CD14-positive monocyte (primary cell): ENCODE measurements around the gene MEGF6. TPM values are rescaled to one million over a fixed set of nuclear protein-coding genes. Genes with fewer than 3 reads are reported as not detected.

Source experiments
- DNase-seq, 3 donors: peaks; one replicate each; pipeline ENCODE4 v3.0.0-alpha.2; 2011 to 2022
- H2AFZ ChIP-seq: 2 replicates; pipeline ENCODE4 v1.6.0; 2012; ENCODE audit warnings: mild to moderate bottlenecking, low read depth, low read length, inconsistent platforms; ENCODE audit not compliant: insufficient read depth, poor library complexity, severe bottlenecking
- H3K27ac ChIP-seq, 2 donors: 1 replicate in 1 of 2; 2 replicates in 1 of 2; pipeline ENCODE4 v1.5.1; 2012 to 2013; ENCODE audit warnings: low read length in 2 of 2, control low read depth in 1 of 2, inconsistent platforms in 1 of 2, low read depth in 1 of 2, mild to moderate bottlenecking in 1 of 2
- H3K27me3 ChIP-seq, 2 donors: one replicate each; pipeline versions ENCODE4 v1.6.0 to v1.6.1; 2011 to 2013; ENCODE audit warnings: low read length in 2 of 2; ENCODE audit not compliant: control insufficient read depth in 2 of 2, insufficient read depth in 2 of 2
- H3K36me3 ChIP-seq, 2 donors: replicated peaks in 1 of 2; 1 replicate in 1 of 2; 2 replicates in 1 of 2; pipeline versions ENCODE4 v1.5.1 to v1.6.1; 2012 to 2013; ENCODE audit warnings: low read length in 2 of 2, control low read depth in 1 of 2, inconsistent platforms in 1 of 2, mild to moderate bottlenecking in 1 of 2; ENCODE audit not compliant: insufficient read depth in 2 of 2, control insufficient read depth in 1 of 2
- H3K4me1 ChIP-seq, 2 donors: 1 replicate in 1 of 2; 2 replicates in 1 of 2; pipeline versions ENCODE4 v1.5.1 to v1.6.1; 2012 to 2013; ENCODE audit warnings: low read length in 2 of 2, control low read depth in 1 of 2, inconsistent platforms in 1 of 2, mild to moderate bottlenecking in 1 of 2, moderate library complexity in 1 of 2; ENCODE audit not compliant: insufficient read depth in 2 of 2, control insufficient read depth in 1 of 2
- H3K4me2 ChIP-seq: replicated peaks from 2 replicates; pipeline ENCODE3; 2012; ENCODE audit warnings: low read length, moderate library complexity, mild to moderate bottlenecking; ENCODE audit not compliant: poor library complexity, severe bottlenecking; ENCODE audit errors: extremely low read depth
- H3K4me3 ChIP-seq, 3 experiments: fragments of 200-600 bp in 1 of 3; sonication (generic) in 1 of 3; replicated peaks in 1 of 3; 1 replicate in 2 of 3; 2 replicates in 1 of 3; pipeline ENCODE4 v1.5.1; 2011 to 2013; ENCODE audit warnings: low read length in 3 of 3, mild to moderate bottlenecking in 3 of 3, control low read depth in 2 of 3, low read depth in 2 of 3, inconsistent platforms in 1 of 3, moderate library complexity in 1 of 3
- H3K79me2 ChIP-seq: 2 replicates; pipeline ENCODE4 v1.6.0; 2012; ENCODE audit warnings: mild to moderate bottlenecking, control low read depth, inconsistent platforms, low read length, moderate library complexity; ENCODE audit not compliant: insufficient read depth
- H3K9ac ChIP-seq: 2 replicates; pipeline ENCODE4 v1.6.0; 2017; ENCODE audit warnings: low read length, mild to moderate bottlenecking; ENCODE audit not compliant: insufficient read depth, poor library complexity, severe bottlenecking
- H3K9me3 ChIP-seq, 2 donors: replicated peaks in 1 of 2; 1 replicate in 1 of 2; 2 replicates in 1 of 2; pipeline versions ENCODE4 v1.5.1 to v1.6.1; 2012 to 2013; ENCODE audit warnings: low read length in 2 of 2, control low read depth in 1 of 2; ENCODE audit not compliant: control insufficient read depth in 1 of 2, insufficient read depth in 1 of 2
- H4K20me1 ChIP-seq: 2 replicates; pipeline ENCODE4 v1.6.0; 2012; ENCODE audit warnings: mild to moderate bottlenecking, low read length, control low read depth, moderate library complexity; ENCODE audit not compliant: insufficient read depth
- H3K27ac Mint-ChIP-seq, 7 donors: one replicate each; pipeline ENCODE4 v1.8.0; 2020; ENCODE audit warnings: mild to moderate bottlenecking in 7 of 7, mixed read lengths in 7 of 7, moderate library complexity in 6 of 7, inconsistent platforms in 2 of 7
- H3K27me3 Mint-ChIP-seq, 3 donors: one replicate each; pipeline ENCODE4 v1.8.0; 2021 to 2022; ENCODE audit warnings: low read depth in 3 of 3, mild to moderate bottlenecking in 3 of 3, mixed read lengths in 3 of 3, moderate library complexity in 3 of 3, inconsistent platforms in 1 of 3
- H3K36me3 Mint-ChIP-seq, 2 donors: one replicate each; pipeline ENCODE4 v1.8.0; 2020; ENCODE audit warnings: mixed read lengths in 2 of 2, inconsistent platforms in 1 of 2, mild to moderate bottlenecking in 1 of 2
- H3K4me1 Mint-ChIP-seq: one replicate; pipeline ENCODE4 v1.8.0; 2020; ENCODE audit warnings: mild to moderate bottlenecking, mixed read lengths
- H3K4me3 Mint-ChIP-seq, 2 donors: one replicate each; pipeline ENCODE4 v1.8.0; 2020; ENCODE audit warnings: mild to moderate bottlenecking in 2 of 2, mixed read lengths in 2 of 2, moderate library complexity in 1 of 2
- H3K9me3 Mint-ChIP-seq, 7 donors: one replicate each; pipeline ENCODE4 v1.8.0; 2020 to 2022; ENCODE audit warnings: mixed read lengths in 7 of 7, mild to moderate bottlenecking in 6 of 7, moderate library complexity in 6 of 7, inconsistent platforms in 2 of 7
- CTCF ChIP-seq: fragments of 200-600 bp; IDR thresholded peaks from one replicate; pipeline ENCODE4 v1.8.0; 2022; ENCODE audit warnings: antibody characterized with exemption, mild to moderate bottlenecking
- WGBS: methylation state at CpG from one replicate; pipeline ENCODE4 v1.1.5; 2013; ENCODE audit warnings: missing lambda C conversion rate; ENCODE audit not compliant: insufficient coverage; 5-methylcytosine and 5-hydroxymethylcytosine counted together
- intact Hi-C, 2 donors: fragments of 100-400 bp; cut with micrococcal nuclease; formaldehyde crosslinking; loops; one replicate each; pipeline versions ENCODE4 v1.15.0 to v1.15.1; 2023
- polyA plus RNA-seq, 3 donors: library from polyadenylated mRNA; depleted of rRNA in 1 of 3; unstranded in 2 of 3; stranded (reverse) in 1 of 3; fragments of 300-500 nt in 2 of 3; fragments of >200 nt in 1 of 3; fragmentation: Illumina TruSeq in 2 of 3; gene quantifications; 1 replicate in 2 of 3; 2 replicates in 1 of 3; pipeline ENCODE4 v1.2.3, GENCODE V29; 2012 to 2021

Gene MEGF6
- polyA plus RNA-seq, 3 donors = 0.39 to 3.8 (median 1.2) TPM

- H3K27ac ChIP-seq = no peak overlapping the region
- 83% methylated on average over 17 of the region's 23 CpGs for WGBS
- no peak overlapping the region for H2AFZ ChIP-seq
- H3K4me2 ChIP-seq = no peak overlapping the region
- H3K27me3 ChIP-seq = peaks cover 5 to 22% of the 10 kb centered on the region in 2 donors
- peaks cover 7 to 13% of the 10 kb centered on the region in 2 donors for H3K4me1 ChIP-seq
- Mint-ChIP-seq H3K9me3 (peaks cover 0 to 6% (median 2%) of the 10 kb centered on the region in 7 donors), H3K36me3 (no peaks in the 10 kb centered on the region), H3K4me1 (peaks cover 6% of the 10 kb centered on the region), H3K27ac (no peak overlapping the region), H3K27me3 (peaks cover 12 to 48% (median 27%) of the 10 kb centered on the region in 3 donors), H3K4me3 (no peak overlapping the region)
- no peak for TF ChIP-seq CTCF
- H3K9ac ChIP-seq = no peak overlapping the region
- no peaks in the 10 kb centered on the region for H3K36me3 ChIP-seq
- H3K4me3 ChIP-seq = no peak overlapping the region
- no peaks in the 10 kb centered on the region for H3K79me2 ChIP-seq
- DNase-seq = no peak
- no peaks in the 10 kb centered on the region for H4K20me1 ChIP-seq
- intact Hi-C loops = no loop called here
- H3K9me3 ChIP-seq = no peaks in the 10 kb centered on the region
These were observed 159.1 kb downstream of the MEGF6 start for GRCh38 chr1:3451994-3452865.

DNA sequence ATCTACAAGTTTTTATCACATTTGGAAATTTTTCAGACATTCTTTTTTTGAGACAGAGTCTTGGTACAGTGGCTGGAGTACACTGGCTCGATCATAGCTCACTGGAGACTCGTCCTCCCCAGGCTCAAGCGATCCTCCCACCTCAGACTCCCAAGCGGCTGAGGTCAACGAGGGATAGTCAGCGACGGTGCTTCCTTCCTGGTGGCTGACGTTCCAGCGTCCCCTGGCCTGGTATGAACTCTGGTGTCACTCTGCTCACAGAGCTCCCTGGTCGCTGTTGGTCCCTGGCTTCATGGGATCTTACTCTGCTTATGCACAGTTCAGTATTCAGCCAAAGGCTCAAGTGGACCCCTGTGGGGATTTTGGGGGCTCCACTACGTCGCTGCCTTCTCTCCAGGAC is 160.3 kb downstream of the MEGF6 start:
- H3K27me3 Mint-ChIP-seq = peaks cover 10 to 47% (median 19%) of the 10 kb centered on the region in 3 donors
- no peak for DNase-seq

More for the DNA sequence above, 160.3 kb downstream of the MEGF6 start:
- Histone ChIP-seq H3K4me1 (peaks cover 7 to 13% of the 10 kb centered on the region in 2 donors), H3K4me3 (no peak overlapping the region), H4K20me1 (no peaks in the 10 kb centered on the region), H3K4me2 (no peak overlapping the region), H3K79me2 (no peaks in the 10 kb centered on the region), H3K9ac (no peak overlapping the region), H3K9me3 (peaks cover 0 to 4% of the 10 kb centered on the region in 2 donors), H3K36me3 (no peaks in the 10 kb centered on the region), H3K27ac (no peak overlapping the region), H3K27me3 (peaks cover 5 to 22% of the 10 kb centered on the region in 2 donors), H2AFZ (no peak overlapping the region)
- intact Hi-C loops = no loop called here
- Mint-ChIP-seq H3K27ac (no peak overlapping the region), H3K4me3 (no peak overlapping the region), H3K9me3 (peaks cover 2 to 12% (median 6%) of the 10 kb centered on the region in 7 donors), H3K36me3 (no peaks in the 10 kb centered on the region), H3K4me1 (peaks cover 6% of the 10 kb centered on the region)
- TF ChIP-seq CTCF = no peak
- WGBS = 68% methylated on average over 12 of the region's 12 CpGs
